Stimulated activated naive CD4-positive, alpha-beta T cell (primary cell): Measurements from ENCODE around the gene SLC6A6.

ENCODE experiments used
- DNase-seq, 6 experiments: peaks; one replicate each; lab custom pipeline; 2025; lab: John Stamatoyannopoulos, UW

The SLC6A6 gene

DNA sequence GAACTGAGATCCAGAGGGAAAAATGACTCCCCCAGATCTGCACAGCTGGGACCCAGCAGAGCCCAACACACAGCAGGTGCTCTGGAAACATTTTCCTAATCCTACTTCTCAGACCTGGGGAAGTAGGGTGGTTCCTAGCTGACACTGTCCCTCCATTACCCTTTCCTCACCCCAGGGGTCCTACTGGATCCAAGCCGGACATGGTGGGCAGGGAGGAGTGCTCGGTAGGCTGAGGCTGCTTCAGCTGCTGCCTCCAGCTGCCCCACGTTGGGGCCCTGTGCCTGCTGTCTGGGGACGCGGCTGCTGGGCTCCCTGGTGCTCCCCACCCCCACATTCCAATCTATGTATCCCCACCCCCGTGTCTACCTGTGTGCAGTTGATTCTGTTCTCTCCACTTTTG lies 29.8 kb upstream of the SLC6A6 start:
- no peak for DNase-seq

DNA sequence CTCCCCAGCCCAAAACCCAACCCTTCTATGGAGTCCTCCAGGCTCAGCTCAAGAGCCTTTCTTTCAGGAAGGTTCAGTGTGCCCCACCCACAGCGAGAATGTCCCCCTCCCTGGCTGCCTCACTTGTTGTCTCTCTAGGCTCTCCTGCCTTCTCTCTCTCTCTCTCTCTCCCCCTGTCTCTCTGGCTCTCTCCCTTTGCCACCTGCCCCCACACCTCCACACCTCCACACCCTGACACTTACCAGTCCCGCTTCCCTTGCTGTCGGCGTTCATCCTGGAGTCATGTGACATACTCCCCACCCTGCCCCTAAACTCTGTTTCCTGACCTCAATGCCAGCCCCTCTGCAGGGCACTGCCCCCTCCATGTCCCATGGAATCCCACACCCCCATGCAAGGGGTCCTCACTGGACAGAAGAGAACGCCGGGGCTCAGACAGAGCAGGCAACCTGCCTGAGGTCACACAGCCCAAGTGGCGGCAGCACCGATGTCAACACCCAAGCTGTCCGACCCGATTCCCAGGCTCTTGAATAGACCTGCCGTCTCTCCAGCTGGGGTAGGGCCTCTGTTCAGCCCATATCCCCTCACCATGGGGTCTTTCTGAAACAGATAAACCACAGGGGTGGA lies 28.5 kb upstream of the SLC6A6 start:
- DNase-seq: no peak

DNA sequence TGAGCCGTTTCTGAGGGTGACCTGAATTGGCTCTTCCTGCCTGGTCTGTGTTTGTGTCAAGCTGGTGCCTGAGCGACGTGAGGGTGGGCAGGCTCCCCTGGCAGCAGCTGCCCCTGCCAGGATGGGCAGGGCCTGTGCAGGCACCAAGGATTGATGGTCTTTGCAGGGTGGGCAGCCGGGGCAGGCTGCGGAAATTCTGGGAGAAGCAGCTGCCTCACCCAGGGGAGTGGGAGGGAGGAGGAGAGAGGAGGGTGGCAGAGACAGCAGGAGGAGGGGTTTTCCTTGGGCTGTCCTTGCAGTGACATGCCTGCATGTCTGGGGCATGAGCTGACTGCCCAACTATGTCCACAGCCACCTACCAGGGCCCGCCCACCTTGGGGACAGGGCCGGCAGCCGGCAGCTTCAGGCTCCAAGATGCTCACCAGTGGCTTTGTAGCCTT lies 27.9 kb upstream of the SLC6A6 start:
- no peak for DNase-seq

DNA sequence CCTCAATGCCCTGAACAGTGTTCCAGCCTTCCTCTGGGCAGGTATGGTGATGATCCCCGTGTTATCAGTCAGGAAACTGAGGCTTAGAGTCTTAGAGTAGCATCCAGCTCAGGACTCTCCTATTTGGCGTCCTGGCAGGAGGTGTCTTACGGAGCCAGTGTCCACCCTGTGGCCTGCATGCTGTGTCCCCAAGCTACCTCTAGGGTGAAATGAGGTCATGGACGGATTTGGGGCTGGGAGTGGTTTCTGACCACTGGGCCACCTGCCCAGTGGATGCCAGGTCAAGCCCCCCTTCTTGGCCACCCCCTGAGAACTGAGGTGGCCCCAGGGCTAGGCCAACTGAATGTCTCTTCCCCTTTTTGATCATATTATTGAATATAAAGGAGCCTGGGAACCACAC lies 27.2 kb upstream of the SLC6A6 start:
- no peak for DNase-seq

DNA sequence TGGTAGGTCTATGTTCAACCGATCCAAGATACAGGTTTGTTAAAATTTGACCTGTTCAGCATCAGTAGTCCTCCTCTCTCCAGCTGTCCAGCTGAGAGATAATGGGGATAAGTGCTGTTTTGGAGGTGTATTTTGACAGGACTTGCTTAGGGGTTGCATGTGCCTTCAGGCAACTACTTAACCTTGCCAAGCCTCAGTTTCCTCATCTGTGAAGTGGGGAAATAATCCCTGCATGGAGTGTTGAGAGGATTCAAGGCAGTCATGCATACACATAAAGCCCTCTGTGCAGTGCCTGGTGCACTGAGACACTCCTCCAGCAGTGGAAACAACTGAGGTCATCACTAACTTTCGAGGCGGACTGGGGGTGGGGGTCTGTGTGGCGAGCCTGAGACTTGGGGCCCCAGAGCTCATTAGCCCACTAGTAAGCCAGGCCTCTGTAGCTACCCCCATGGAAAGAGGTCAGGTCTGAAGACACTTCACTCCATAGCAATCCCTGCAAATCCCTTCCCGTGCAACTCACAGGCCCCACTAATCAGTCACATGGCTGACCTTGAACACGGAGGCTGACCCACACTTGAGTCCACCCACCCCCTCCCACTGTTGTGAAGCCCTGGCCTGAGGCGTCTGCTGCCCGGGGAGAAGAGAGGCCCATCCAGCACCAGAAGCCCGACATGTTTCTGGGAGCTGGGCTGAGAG lies 25.9 kb upstream of the SLC6A6 start:
- DNase-seq: no peak

DNA sequence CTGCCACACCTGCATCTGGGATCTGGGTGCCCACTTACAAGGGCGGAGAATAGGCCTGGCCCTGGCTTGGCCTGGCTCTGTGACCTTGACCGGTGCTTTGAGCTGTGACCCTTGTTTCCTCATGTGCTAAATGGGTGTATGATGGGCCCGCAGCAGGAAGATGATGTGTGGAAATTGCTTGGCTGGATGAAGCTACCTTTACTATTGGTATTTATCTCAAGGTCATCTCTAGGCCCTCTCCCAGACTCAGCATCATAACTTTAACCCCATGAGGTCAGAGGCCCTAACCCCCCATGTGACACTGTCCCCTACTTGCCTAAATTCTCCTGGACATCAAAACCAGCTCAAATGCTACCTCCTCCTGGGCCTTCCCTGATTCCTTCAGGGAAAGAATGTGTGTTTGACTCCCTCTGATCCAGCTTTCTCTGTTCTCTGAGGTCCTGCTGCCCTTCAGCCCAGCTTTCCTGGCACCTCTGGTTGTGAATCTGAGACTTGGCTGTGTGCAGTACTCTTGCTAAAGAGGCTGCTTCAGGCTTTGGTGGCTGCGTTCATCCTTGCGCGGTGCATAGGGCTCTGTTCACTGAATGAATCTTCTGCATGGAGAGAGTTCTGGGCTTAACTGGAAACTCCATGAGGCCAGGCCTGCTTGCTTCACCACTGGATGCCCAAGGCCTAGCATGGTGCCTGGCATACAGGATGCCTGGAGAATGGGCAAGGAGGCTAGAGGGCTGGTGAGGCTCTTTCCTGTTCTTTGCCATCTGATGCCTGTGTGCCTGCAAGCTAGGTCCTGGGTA lies 25.2 kb upstream of the SLC6A6 start:
- DNase-seq: no peak

DNA sequence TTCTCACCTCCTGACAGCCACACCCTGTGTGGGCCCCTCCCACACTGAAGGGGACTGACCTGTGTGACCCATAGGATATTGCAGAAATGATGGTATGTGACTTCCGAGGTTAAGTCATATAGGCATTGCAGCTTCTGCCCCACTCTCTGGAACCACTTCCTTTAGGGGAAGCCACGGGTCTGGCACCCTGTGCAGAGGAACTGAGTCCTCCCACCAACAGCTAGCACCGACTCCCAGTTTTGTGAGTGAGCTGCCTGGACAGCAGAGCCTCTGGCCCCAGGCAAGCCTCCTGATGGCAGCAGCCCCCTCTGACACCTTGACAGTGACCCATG lies 24.6 kb upstream of the SLC6A6 start:
- DNase-seq: no peak

DNA sequence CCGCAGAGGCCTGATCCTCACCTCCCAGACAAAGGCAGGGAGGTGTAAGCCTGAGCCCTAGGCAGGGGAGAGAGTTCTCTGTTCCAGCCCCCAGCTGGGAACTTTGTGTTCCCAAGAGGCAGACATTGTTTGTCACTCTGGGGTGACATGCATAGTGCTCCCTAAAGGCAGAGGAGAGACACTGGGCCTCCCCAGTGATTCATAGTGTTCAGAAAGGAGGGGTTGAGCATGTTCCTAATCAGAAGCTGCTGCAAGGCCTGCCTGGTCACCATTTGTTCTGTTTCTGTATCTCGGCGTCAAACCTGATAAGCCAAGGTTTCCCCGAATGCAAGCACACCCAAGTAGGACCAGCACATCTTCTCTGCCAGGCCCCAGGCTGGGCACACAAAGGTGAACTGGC lies 24.0 kb upstream of the SLC6A6 start:
- no peak for DNase-seq

DNA sequence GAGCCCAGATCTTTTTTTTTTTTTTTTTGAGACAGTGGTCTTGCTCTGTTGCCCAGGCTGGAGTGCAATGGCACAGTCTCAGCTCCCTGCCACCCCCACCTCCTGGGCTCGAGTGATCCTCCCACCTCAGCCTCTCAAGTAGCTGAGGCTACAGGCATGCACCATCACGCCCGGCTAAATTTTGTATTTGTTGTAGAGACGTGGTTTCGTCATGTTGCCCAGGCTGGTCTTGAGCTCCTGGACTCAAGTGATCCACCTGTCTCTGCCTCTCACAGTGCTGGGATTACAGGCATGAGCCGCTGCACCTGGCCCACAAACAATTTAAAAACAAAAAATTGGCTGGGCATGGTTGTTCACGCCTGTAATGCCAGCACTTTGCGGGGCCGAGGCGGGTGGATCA lies 22.6 kb upstream of the SLC6A6 start:
- DNase-seq: no peak

DNA sequence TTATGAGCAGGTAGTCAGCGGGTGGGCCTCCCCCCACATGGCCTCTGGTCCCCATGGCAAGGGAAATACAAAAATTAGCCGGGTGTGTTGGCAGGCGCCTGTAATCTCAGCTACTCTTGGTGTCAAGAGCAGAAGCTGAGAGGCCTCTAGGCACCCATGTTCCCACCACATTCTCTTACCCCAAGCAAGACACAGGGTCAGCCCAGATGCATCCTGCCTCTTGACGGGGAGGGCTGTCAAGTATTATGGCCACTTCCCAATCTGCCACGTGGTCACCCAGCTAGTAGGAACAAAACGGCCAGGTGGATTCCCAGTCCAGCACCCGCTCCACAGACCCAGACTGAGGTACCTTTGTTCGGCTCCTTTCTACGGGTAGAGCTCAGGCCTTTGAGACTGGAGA lies 16.2 kb upstream of the SLC6A6 start:
- DNase-seq: no peak

DNA sequence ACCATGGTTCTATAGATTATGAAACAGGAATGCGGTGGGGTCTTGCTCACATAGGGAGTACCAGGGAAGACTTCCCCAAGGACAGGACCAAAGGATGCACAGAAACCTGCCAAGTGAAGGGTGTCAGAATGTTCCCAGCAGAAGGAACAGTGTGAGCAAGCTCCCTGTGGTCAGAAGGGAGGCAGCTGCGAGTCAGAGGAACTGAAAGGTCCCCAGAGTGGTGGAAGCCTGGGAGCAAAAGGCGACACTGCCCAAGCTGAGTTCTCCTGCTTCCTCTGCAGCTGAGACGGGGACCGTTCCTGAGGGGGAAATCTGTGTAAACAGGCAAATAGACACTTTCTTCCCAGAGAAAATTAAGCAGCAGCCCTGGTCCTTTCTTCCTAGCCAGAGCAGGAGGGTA lies 14.2 kb upstream of the SLC6A6 start:
- no peak for DNase-seq

DNA sequence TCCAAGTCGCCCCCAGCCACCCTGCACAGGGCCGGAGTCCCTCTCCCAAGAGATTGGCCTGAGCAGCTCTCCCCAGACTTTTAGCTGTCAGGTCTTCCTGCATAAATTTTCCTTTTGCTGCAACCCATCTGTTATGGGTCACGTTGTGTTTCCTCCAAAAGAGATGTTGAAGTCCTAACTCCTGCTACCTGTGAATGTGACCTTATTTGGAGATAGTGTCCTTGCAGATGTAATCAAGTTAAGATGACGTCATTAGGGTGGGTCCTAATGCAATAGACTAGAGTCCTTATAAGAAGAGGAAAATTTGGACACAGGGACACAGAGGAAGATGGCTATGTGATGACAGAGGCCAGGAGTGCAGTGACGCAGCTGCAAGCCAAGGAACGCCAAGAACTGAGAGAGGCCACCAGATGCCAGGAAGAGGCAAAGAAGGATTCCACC lies 13.2 kb upstream of the SLC6A6 start:
- DNase-seq: no peak

DNA sequence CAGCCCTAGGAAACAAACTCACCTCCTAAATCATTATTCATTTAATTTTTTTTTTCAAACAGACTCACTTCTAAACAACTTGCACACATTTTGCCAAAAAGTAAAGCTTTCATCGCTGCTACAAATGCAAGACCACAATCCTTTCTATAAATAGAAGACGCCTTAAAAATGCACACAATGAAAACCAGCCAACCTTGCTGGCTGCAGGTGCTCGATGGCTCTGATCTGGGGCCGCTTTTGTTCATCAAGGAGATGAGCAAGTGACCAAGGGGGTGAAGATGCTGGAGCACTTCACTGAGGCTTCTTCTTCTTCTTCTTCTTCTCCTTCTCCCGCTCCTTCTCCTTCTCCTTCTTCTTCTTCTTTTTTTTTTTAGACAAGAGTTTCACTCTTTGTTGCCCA lies 12.7 kb upstream of the SLC6A6 start:
- no peak for DNase-seq

DNA sequence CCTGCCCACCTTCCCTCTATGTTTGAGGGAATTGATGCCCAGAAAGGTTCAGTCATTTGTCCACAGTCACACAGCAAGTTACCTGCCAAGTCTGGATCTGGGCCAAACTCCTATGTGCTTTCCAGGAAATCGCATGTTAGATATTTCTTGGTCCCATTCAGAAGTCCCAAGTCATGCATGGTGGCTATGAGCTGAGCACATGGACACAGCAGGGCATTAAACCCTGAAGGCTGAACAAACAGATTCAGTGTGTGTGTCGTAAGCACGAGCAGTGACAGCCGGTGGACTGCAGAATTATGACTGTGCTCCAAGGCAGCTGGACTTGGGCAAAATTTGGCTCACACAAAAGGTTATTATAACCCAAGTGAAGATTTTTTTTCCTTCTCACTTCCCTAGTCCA lies 11.4 kb upstream of the SLC6A6 start:
- DNase-seq: no peak

DNA sequence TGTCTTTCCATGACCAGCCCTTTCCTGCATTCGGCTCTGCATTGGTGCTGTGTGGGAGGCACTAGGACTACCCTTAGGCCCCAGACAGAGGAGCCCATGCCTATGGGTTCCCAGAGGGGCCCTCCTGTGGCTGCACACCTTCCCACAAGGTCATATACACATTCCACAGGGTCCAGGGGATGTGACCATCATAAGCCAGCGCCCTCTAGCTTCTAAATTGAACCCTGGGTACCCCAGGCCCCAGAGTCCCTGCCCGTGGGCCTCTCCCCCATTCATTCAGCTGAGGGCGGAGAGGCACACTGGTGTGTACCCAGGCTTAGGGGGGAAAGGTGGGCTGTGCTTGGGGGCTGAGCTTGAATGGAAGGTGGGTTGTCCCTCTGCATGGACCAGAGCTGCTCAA lies 10.2 kb upstream of the SLC6A6 start:
- DNase-seq: no peak

DNA sequence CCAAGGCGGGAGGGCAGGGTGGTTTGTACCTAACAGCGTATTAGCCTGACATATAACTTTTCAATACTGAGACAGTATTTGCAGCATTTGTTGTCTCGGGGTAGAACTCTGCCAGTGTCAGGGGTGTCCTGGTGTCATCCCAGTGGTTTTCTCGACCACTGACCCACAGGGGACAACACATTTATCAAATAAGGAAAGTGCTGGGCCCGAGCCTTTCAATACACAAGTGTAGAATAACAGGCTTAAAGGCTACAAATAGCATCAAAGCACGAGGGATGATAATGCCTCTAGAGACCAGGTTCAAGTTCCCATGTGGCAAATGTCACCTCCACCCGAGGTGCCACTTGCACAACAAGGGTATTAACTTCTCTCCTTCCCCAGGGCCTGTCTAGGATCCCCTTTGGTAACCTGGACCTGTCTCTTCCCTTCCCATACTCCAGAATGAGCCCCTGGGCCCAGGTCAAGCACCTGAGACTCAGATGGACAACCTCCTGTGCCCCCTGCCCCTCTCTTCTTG lies 9.5 kb upstream of the SLC6A6 start:
- DNase-seq: no peak

DNA sequence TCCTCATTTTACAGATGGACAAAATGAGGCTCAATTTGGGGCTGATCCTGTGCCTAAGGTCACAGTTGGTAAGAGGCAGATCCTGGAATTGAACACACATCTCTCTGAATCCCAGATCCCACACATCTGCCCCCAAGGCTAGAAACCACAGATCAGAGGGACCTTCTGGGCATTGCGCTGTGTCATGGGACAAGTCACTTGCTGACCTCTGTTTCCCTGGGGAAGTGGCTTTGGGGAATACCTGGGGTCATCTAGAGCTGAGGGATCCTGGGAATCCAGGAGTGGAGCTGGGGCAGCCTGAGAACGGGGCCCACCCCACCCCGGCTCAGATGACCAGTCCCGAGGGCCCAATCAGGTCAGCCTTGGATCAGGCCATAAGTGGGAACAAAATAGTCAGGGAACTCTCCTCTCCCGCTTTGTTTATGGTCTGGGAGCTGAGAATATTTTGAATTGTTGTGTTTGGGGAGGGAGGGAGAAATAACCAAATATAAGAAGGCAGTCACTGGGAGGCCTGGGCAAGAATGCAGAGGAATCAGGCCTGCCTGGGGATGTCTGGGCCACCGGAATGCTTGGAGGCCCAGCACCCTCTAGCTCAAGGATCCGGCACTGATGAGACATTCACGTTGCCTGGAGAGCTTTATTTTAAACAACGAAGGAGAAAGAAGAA lies 8.8 kb upstream of the SLC6A6 start:
- no peak for DNase-seq

DNA sequence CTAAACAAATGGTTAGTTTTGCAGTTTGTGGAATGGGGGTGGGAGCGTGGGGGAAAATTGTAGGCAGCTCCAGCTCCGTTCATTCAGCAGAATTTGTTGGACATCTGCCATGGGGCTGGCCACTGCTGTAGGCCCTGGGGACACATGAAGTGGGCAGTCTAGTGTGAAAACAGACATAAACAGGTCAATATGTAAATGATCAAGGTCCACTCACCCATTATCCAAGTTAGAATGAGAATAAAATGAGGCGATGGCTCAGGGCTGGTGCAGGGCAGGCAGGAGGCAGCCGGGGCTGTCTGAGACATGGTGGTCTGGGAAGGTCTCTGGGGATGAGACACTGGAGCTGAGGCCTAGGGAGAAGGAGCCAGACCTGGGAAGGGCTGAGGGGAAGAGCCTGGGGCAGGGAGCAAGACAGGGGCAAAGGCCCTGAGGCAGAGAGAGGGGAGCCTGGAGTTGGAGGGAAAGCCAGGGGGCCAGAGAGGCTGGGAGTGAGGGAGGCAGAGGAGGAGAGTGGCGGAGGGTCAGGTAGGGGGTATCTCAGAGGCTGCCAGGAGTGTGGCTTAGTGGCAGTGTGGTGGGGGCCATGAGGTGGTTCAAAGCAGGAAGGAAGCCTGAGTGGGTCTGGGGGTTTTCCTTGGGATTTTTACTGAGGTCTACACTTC lies 6.2 kb upstream of the SLC6A6 start:
- no peak for DNase-seq

DNA sequence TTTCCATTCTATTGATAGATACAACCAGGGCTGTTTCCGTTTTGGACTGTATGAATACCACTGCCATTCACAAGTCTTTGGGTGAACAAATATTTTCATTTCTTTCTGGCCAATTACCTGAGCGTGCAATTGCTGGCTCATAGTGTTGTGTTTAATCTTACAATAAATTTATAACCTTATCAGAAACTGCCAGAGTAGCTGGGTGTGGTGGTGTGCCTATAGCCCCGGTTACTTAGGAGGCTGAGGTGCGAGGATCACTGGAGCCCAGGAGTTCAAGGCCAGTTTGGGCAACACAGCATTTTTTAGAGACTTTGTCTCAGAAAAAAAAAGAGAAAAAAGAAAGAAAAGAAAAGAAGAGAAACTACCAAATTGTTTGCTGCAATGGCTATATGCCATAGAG lies 5.4 kb upstream of the SLC6A6 start:
- DNase-seq: no peak

DNA sequence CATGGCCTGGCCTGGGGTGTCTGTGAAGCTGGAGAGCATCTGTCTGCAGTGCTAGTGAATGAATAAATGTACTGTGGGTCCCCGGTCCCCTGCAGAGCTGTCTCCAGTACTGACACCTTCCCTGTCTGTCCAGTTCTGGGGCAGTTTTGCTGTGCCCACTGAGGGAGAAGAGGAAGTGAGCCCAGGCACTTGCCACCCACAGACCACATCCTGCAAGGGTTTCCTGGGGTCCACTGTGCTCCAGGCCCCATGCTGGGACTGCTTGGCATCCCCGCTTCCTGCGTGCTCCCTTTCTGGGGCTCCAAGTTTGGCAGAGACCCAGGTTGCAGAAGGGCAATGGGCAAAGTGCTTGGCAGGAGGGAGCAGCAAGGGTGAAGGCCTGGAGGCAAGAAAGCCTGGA lies 4.9 kb upstream of the SLC6A6 start:
- DNase-seq: no peak

DNA sequence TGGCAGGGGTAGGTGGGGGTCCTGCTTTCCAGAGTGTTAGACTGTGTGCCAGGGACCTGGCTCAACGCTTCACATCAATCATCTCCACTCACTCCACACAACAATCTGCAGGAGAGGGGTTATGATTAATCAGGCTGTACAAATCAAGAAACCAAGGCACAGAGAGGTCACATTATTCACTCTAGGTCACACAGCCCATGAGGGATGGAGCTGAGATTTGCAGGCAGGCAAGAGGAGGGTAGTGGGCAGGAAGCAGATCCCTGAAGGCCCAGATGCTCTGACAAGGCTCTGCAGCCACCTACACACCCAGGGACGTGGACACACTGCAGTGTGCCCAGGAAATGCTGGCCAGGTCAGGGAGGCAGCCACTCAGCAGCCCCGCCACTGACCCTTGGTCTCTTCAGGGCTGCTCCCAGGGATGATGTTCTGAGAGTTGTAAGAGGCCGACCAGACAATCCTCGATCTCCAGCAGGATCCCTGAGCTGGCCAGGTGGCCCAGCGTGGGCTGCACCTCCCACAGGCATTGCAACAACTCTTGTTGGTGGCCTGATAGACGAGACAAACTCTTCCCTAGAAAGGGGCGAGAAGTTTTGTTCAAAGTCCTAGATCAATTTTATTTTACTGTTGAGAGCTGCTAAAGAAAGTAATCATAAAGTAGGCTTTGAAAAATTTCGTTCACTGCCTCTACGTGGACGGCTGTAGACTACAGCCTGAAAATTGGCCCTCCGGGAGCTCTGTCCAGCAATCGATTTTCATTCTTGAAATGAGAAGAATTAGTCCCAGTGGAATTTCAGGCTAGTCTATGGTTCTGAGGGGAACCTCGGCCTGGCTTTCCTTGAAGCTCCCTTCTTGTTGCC lies 4.2 kb upstream of the SLC6A6 start:
- DNase-seq: no peak
